Parathyroid adenoma (tissue), 2 donors: ENCODE results near the gene CRMP1.

ENCODE experiments used
- H2AFZ ChIP-seq: fragments of 300-600 bp; sonication (generic); one replicate; pipeline ENCODE4 v1.7.0; 2017; ENCODE audit warnings: antibody characterized with exemption, mild to moderate bottlenecking
- H3K27ac ChIP-seq: fragments of 300-600 bp; sonication (generic); one replicate; pipeline ENCODE4 v1.7.0; 2017
- H3K27me3 ChIP-seq: fragments of 300-600 bp; sonication (generic); one replicate; pipeline ENCODE4 v1.7.0; 2017; ENCODE audit warnings: low read length; ENCODE audit not compliant: control insufficient read depth, insufficient read depth
- H3K36me3 ChIP-seq: fragments of 300-600 bp; sonication (generic); one replicate; pipeline ENCODE4 v1.7.0; 2017; ENCODE audit warnings: low read length; ENCODE audit not compliant: control insufficient read depth, insufficient read depth
- H3K4me1 ChIP-seq: fragments of 300-600 bp; sonication (generic); one replicate; pipeline ENCODE4 v1.7.0; 2017; ENCODE audit warnings: control low read depth
- H3K4me2 ChIP-seq: fragments of 300-600 bp; sonication (generic); one replicate; pipeline ENCODE4 v1.7.0; 2017; ENCODE audit warnings: low read length
- H3K4me3 ChIP-seq: fragments of 300-600 bp; sonication (generic); one replicate; pipeline ENCODE4 v1.7.0; 2017; ENCODE audit warnings: low read depth, low read length
- H3K79me2 ChIP-seq: fragments of 300-600 bp; sonication (generic); one replicate; pipeline ENCODE4 v1.7.0; 2017; ENCODE audit warnings: control low read depth
- H3K9ac ChIP-seq: fragments of 300-600 bp; sonication (generic); one replicate; pipeline ENCODE4 v1.7.0; 2017; ENCODE audit warnings: mild to moderate bottlenecking
- H3K9me3 ChIP-seq: fragments of 300-600 bp; sonication (generic); one replicate; pipeline ENCODE4 v1.7.0; 2017; ENCODE audit warnings: low read length; ENCODE audit not compliant: control insufficient read depth
- TF ChIP-seq, protein P1 (sequence below): fragments of 300-600 bp; sonication (generic); IDR thresholded peaks from one replicate; pipeline ENCODE4 v1.7.0; 2017; ENCODE audit warnings: antibody characterized with exemption, mild to moderate bottlenecking
- donor health status: primary hyperparathyroidism.

CRMP1 gene

DNA sequence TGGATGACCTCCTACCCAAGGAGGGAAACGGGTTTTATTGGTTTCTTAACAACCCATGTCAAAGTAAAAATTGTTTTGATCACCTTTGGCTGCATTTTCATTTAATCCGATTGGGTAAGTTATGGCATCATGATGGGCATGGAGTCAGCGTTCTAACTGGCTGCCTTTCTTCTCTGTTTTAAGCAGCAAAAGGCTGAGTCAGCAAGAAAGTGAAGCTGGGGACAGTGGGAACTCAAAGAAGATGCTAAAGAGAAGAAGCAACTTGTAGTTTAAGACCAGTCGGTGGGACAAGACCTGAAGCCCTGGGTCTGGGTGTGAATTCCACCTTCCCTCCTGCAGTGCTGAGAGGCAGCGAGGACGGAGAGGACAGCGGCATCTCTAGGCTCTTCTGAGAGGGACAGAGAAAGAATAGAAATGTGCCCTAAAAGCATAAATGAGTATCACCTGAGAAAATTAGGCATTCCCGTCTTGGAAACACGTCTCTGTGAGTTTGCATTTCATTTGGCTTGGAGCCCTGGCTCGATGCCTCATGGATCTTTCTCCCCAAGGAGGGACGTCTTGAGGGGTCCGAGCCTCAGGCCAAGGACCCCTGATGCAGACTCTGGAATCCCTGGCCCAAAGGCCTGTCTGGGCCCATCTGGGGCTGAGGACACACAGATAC lies 82.0 kb downstream of the CRMP1 start:
- Histone ChIP-seq H3K27ac (no peak overlapping the region), H3K27me3 (no peaks in the 10 kb centered on the region)

DNA sequence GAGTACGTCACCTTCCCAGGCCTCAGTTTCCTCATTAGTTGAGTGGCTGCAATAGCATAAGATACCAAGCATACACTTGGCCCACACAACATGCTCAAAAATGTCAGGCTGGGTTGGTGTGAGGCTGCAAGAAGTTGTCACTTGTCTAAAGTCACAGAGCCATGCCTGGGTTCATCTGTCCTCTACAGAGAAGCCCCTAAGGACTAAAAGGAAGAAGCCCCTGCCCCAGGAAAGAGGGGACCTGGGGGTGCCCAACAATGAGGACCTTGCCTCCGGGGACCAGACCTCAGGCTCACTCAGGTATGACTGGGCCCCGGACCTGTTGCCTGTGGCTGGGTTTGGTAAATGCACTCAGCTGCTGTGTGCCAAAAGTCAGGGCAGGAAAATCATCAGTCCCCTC lies 82.7 kb downstream of the CRMP1 start:
- no peak overlapping the region for H3K4me3 ChIP-seq
- no peak overlapping the region for H3K27ac ChIP-seq
- no peaks in the 10 kb centered on the region for H3K36me3 ChIP-seq

More for the DNA sequence above, 82.0 kb downstream of the CRMP1 start:
- Histone ChIP-seq H3K79me2 (no peaks in the 10 kb centered on the region), H2AFZ (no peak overlapping the region), H3K4me1 (no peaks in the 10 kb centered on the region), H3K4me2 (no peak overlapping the region), H3K9ac (no peak overlapping the region), H3K4me3 (no peak overlapping the region), H3K36me3 (no peaks in the 10 kb centered on the region), H3K9me3 (no peaks in the 10 kb centered on the region)
- TF ChIP-seq, protein P1, sequence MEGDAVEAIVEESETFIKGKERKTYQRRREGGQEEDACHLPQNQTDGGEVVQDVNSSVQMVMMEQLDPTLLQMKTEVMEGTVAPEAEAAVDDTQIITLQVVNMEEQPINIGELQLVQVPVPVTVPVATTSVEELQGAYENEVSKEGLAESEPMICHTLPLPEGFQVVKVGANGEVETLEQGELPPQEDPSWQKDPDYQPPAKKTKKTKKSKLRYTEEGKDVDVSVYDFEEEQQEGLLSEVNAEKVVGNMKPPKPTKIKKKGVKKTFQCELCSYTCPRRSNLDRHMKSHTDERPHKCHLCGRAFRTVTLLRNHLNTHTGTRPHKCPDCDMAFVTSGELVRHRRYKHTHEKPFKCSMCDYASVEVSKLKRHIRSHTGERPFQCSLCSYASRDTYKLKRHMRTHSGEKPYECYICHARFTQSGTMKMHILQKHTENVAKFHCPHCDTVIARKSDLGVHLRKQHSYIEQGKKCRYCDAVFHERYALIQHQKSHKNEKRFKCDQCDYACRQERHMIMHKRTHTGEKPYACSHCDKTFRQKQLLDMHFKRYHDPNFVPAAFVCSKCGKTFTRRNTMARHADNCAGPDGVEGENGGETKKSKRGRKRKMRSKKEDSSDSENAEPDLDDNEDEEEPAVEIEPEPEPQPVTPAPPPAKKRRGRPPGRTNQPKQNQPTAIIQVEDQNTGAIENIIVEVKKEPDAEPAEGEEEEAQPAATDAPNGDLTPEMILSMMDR: no peak

GRCh38 chr4:5809216-5809776 lies 83.6 kb downstream of the CRMP1 start:
- Histone ChIP-seq H3K27me3 (no peaks in the 10 kb centered on the region), H3K36me3 (no peaks in the 10 kb centered on the region), H3K9me3 (no peaks in the 10 kb centered on the region), H3K79me2 (no peaks in the 10 kb centered on the region), H3K4me1 (no peaks in the 10 kb centered on the region), H3K27ac (no peak overlapping the region), H3K9ac (no peak overlapping the region), H2AFZ (no peak overlapping the region), H3K4me2 (no peak overlapping the region), H3K4me3 (no peak overlapping the region)
- TF ChIP-seq, protein P1: no peak

More for the DNA sequence above, 82.7 kb downstream of the CRMP1 start:
- Histone ChIP-seq H2AFZ (no peak overlapping the region), H3K4me2 (no peak overlapping the region), H3K27me3 (no peaks in the 10 kb centered on the region), H3K4me1 (no peaks in the 10 kb centered on the region), H3K79me2 (no peaks in the 10 kb centered on the region), H3K9ac (no peak overlapping the region), H3K9me3 (no peaks in the 10 kb centered on the region)
- TF ChIP-seq, protein P1: no peak

DNA sequence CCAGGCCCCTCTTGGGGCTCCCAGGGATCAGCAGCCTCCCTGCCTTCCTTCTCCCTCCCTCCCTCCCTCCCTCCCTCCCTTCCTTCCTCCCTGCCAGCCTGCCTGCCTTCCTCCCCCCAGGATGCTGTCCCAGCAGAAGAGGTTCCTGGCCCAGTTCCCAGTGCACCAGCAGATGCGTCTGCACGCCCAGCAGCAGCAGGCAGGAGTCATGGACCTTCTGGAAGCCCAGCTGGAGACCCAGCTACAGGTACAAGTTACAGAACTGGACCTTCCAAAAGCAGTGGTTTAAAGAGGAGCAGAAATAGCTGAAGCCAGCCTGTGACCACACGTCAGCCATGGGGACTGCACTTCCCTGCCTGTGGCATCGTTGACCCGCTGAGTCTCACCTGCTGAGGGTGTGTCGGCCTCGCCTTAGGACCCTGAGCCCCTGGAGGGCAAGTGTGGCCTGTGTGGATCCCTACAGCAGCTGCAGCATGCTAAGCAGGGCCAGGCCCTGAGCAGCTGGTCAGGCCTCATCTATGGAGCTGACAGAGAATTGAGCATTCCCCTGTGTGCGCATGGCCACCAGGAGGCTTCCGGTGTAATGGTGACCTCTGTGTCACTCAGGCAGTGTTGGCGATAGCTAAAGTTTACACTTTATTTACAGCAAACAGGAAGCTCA lies 84.7 kb downstream of the CRMP1 start:
- Histone ChIP-seq H3K9me3 (no peaks in the 10 kb centered on the region), H2AFZ (no peak overlapping the region)
- TF ChIP-seq, protein P1: no peak

More for the DNA sequence above, 84.7 kb downstream of the CRMP1 start:
- Histone ChIP-seq H3K36me3 (no peaks in the 10 kb centered on the region), H3K79me2 (no peaks in the 10 kb centered on the region), H3K4me1 (no peaks in the 10 kb centered on the region), H3K9ac (no peak overlapping the region), H3K27ac (no peak overlapping the region), H3K27me3 (no peaks in the 10 kb centered on the region), H3K4me2 (no peak overlapping the region), H3K4me3 (no peak overlapping the region)
